Adrenal gland (tissue), 12 donors: ENCODE measurements around the gene MCOLN3. TPM values are rescaled to one million over a fixed set of nuclear protein-coding genes. Genes with fewer than 3 reads are reported as not detected.

Experiments
- DNase-seq, 7 donors: peaks; one replicate each; pipeline ENCODE4 v3.0.0-alpha.2; 2019 to 2020
- H3K27ac ChIP-seq, 5 donors: fragments of 200-600 bp; sonication (generic) in 4 of 5; 1 replicate in 3 of 5; 2 replicates in 2 of 5; pipeline versions ENCODE4 v1.5.1 to v1.8.0; 2016 to 2020; ENCODE audit warnings: mild to moderate bottlenecking in 1 of 5
- H3K27me3 ChIP-seq: fragments of 200-600 bp; 2 replicates; pipeline ENCODE4 v1.8.0; 2021
- H3K36me3 ChIP-seq, 2 donors: fragments of 200-600 bp; replicated peaks in 1 of 2; 1 replicate in 1 of 2; 2 replicates in 1 of 2; pipeline versions ENCODE4 v1.5.1 to v1.8.0; 2018 to 2022
- H3K4me1 ChIP-seq, 2 donors: fragments of 200-600 bp; replicated peaks in 1 of 2; 1 replicate in 1 of 2; 2 replicates in 1 of 2; pipeline versions ENCODE4 v1.5.1 to v1.8.0; 2018 to 2021
- H3K4me3 ChIP-seq, 4 donors: fragments of 200-600 bp; sonication (generic) in 3 of 4; one replicate each; pipeline ENCODE4 v1.5.1; 2016 to 2018
- H3K9me3 ChIP-seq, 3 donors: fragments of 200-600 bp; sonication (generic) in 1 of 3; replicated peaks in 1 of 3; 1 replicate in 2 of 3; 2 replicates in 1 of 3; pipeline versions ENCODE4 v1.5.1 to v1.8.0; 2016 to 2021
- POLR2A ChIP-seq, 2 donors: fragments of 450-650 bp; IDR thresholded peaks; one replicate each; pipeline ENCODE4 v1.6.1; 2017; ENCODE audit warnings: antibody characterized with exemption in 2 of 2, mild to moderate bottlenecking in 2 of 2, moderate library complexity in 1 of 2
- WGBS, 4 donors: extraction: QIAGEN DNeasy Blood & Tissue Kit in 2 of 4; methylation state at CpG; one replicate each; pipeline versions ENCODE4 v1.1.5 to v1.1.7; 2013 to 2017; 5-methylcytosine and 5-hydroxymethylcytosine counted together
- intact Hi-C, 2 donors: fragments of 100-400 bp; cut with DNase I; formaldehyde crosslinking; loops; one replicate each; pipeline versions ENCODE4 v1.14.1 to v1.15.0; 2022 to 2023
- polyA plus RNA-seq, 3 donors: library from polyadenylated mRNA; stranded (reverse); fragments of 200-250 nt in 2 of 3; fragments of 350-450 nt in 1 of 3; fragmentation: Illumina TruSeq in 1 of 3; extraction: RNeasy Lipid Tissue Mini Kit (QIAGEN cat#74804) in 1 of 3; gene quantifications; one replicate each; pipeline ENCODE4 v1.2.3, GENCODE V29; 2013 to 2014
- total RNA-seq, 9 donors: library from RNA; depleted of rRNA in 4 of 9; stranded (reverse); fragments of >200 nt in 4 of 9; fragments of 120-200 nt in 1 of 9; fragmentation: NEBNext Ultra II Directional in 1 of 9; extraction: Animal tissue kit (Norgen Biotek cat#: 25700) in 1 of 9; gene quantifications; one replicate each; pipeline versions ENCODE4 v1.1.0 to v1.2.4, GENCODE V29; 2013 to 2023
- TF ChIP-seq, protein P1 (sequence below), 6 experiments: fragments of 450-650 bp in 4 of 6; fragments of 200-600 bp in 2 of 6; sonication (generic) in 1 of 6; IDR thresholded peaks; 1 replicate in 5 of 6; 2 replicates in 1 of 6; pipeline versions ENCODE4 v1.5.1 to v1.8.0; 2016 to 2021; ENCODE audit warnings: antibody characterized with exemption in 6 of 6, mild to moderate bottlenecking in 2 of 6, moderate library complexity in 1 of 6
- donor health status: healthy with polysubstance abuse.
- donor health status: Bipolar disorder and iron deficiency.
- donor health status: DM: yes; HTN: yes; CAD: no.
- donor health status: DM: no; HTN: no; CAD: no.
- donor health status: DM: no; HTN: no; CAD: no.
- donor health status: DM: yes; HTN: yes; CAD: no.

MCOLN3 gene
- total and polyA plus RNA-seq, 12 donors: 0.94 to 183 (median 56.6) TPM

- no peak for TF ChIP-seq POLR2A (IDR thresholded peaks at IDR 0.05)
- intact Hi-C loops: no loop called here
These were observed 41.9 kb upstream of the MCOLN3 start for GRCh38 chr1:85090225-85090624.

GRCh38 chr1:85089203-85089602, 40.9 kb upstream of the MCOLN3 start:
- H3K27ac ChIP-seq: no peak overlapping the region
- no peaks in the 10 kb centered on the region for H3K4me1 ChIP-seq
- no peak overlapping the region for H3K4me3 ChIP-seq
- no peaks in the 10 kb centered on the region for H3K27me3 ChIP-seq
- intact Hi-C loops: no loop called here
- DNase-seq: no peak
- H3K9me3 ChIP-seq: no peaks in the 10 kb centered on the region
- no peaks in the 10 kb centered on the region for H3K36me3 ChIP-seq
- TF ChIP-seq POLR2A (IDR thresholded peaks at IDR 0.05): no peak
- TF ChIP-seq, protein P1, sequence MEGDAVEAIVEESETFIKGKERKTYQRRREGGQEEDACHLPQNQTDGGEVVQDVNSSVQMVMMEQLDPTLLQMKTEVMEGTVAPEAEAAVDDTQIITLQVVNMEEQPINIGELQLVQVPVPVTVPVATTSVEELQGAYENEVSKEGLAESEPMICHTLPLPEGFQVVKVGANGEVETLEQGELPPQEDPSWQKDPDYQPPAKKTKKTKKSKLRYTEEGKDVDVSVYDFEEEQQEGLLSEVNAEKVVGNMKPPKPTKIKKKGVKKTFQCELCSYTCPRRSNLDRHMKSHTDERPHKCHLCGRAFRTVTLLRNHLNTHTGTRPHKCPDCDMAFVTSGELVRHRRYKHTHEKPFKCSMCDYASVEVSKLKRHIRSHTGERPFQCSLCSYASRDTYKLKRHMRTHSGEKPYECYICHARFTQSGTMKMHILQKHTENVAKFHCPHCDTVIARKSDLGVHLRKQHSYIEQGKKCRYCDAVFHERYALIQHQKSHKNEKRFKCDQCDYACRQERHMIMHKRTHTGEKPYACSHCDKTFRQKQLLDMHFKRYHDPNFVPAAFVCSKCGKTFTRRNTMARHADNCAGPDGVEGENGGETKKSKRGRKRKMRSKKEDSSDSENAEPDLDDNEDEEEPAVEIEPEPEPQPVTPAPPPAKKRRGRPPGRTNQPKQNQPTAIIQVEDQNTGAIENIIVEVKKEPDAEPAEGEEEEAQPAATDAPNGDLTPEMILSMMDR (IDR thresholded peaks at IDR 0.05): no peak

More at GRCh38 chr1:85090225-85090624, 41.9 kb upstream of the MCOLN3 start:
- Histone ChIP-seq H3K27ac (no peak overlapping the region), H3K4me3 (no peak overlapping the region), H3K27me3 (no peaks in the 10 kb centered on the region), H3K4me1 (no peaks in the 10 kb centered on the region), H3K36me3 (no peaks in the 10 kb centered on the region), H3K9me3 (no peaks in the 10 kb centered on the region)
- DNase-seq: no peak
- WGBS, 4 donors: 87 to 100% (median 95%) methylated on average over 1 of the region's 1 CpG

DNA sequence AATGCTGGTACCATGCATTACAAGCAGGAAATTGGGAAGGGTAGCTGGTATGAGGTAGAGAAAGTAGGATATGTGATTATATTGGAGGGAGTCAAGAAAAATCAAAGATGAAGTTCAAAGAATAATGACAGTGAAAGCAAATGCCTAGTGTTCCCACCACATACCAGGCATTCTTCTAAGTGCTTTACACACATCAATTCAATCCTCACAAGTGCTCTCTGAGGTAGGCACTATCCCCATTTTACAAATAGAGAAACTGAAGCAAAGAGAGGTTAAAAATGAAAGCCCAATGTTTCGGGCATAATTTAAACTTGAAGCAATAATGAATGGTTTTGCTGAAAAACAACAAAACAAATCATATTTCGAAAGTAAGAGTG, 40.1 kb upstream of the MCOLN3 start:
- 60 to 83% (median 73%) methylated on average over 2 of the region's 2 CpGs for WGBS, 4 donors
- intact Hi-C loops: no loop called here

GRCh38 chr1:85087659-85088407, 39.5 kb upstream of the MCOLN3 start:
- Histone ChIP-seq H3K9me3 (no peaks in the 10 kb centered on the region), H3K36me3 (no peaks in the 10 kb centered on the region), H3K27ac (no peak overlapping the region), H3K27me3 (no peaks in the 10 kb centered on the region), H3K4me3 (no peak overlapping the region), H3K4me1 (no peaks in the 10 kb centered on the region)
- 91 to 97% (median 93%) methylated on average over 1 of the region's 1 CpG for WGBS, 4 donors
- DNase-seq: no peak
- intact Hi-C loops: no loop called here
- no peak for TF ChIP-seq POLR2A (IDR thresholded peaks at IDR 0.05)
- TF ChIP-seq, protein P1 (IDR thresholded peaks at IDR 0.05): no peak

More for the DNA sequence above, 40.1 kb upstream of the MCOLN3 start:
- Histone ChIP-seq H3K4me3 (no peak overlapping the region), H3K4me1 (no peaks in the 10 kb centered on the region), H3K27me3 (no peaks in the 10 kb centered on the region), H3K36me3 (no peaks in the 10 kb centered on the region), H3K9me3 (no peaks in the 10 kb centered on the region), H3K27ac (no peak overlapping the region)
- no peak for DNase-seq
- TF ChIP-seq, protein P1 (IDR thresholded peaks at IDR 0.05): no peak
- TF ChIP-seq POLR2A (IDR thresholded peaks at IDR 0.05): no peak

- Histone ChIP-seq H3K4me3 (no peak overlapping the region), H3K36me3 (no peaks in the 10 kb centered on the region), H3K9me3 (no peaks in the 10 kb centered on the region), H3K27me3 (no peaks in the 10 kb centered on the region), H3K4me1 (no peaks in the 10 kb centered on the region), H3K27ac (no peak overlapping the region)
- intact Hi-C loops: no loop called here
- TF ChIP-seq, protein P1 (IDR thresholded peaks at IDR 0.05): no peak
- TF ChIP-seq POLR2A (IDR thresholded peaks at IDR 0.05): no peak
- no peak for DNase-seq
- 86 to 96% (median 94%) methylated on average over 1 of the region's 1 CpG for WGBS, 4 donors
These were observed 37.1 kb upstream of the MCOLN3 start for GRCh38 chr1:85085417-85085816.
